Subcutaneous abdominal adipose tissue (tissue), 5 donors: ENCODE data around the gene PRSS8.

Experiments
- H3K27ac ChIP-seq: one replicate; pipeline ENCODE4 v1.7.0; 2013; ENCODE audit warnings: low read depth, mild to moderate bottlenecking, inconsistent platforms, low read length, moderate library complexity
- H3K27me3 ChIP-seq, 5 donors: one replicate each; pipeline ENCODE4 v1.7.0; 2013; ENCODE audit warnings: low read length in 5 of 5, inconsistent platforms in 1 of 5; ENCODE audit not compliant: control insufficient read depth in 5 of 5, insufficient read depth in 4 of 5
- H3K36me3 ChIP-seq, 5 donors: one replicate each; pipeline ENCODE4 v1.7.0; 2013; ENCODE audit warnings: low read length in 5 of 5; ENCODE audit not compliant: control insufficient read depth in 5 of 5, insufficient read depth in 5 of 5
- H3K4me1 ChIP-seq, 5 donors: one replicate each; pipeline ENCODE4 v1.7.0; 2013; ENCODE audit warnings: low read length in 5 of 5, mild to moderate bottlenecking in 3 of 5, moderate library complexity in 1 of 5; ENCODE audit not compliant: control insufficient read depth in 5 of 5, insufficient read depth in 5 of 5
- H3K4me3 ChIP-seq, 5 donors: one replicate each; pipeline ENCODE4 v1.7.0; 2013; ENCODE audit warnings: low read length in 5 of 5, low read depth in 1 of 5
- H3K9ac ChIP-seq, 5 donors: one replicate each; pipeline ENCODE4 v1.7.0; 2013; ENCODE audit warnings: low read length in 5 of 5, mild to moderate bottlenecking in 4 of 5, moderate library complexity in 3 of 5
- H3K9me3 ChIP-seq, 5 donors: one replicate each; pipeline ENCODE4 v1.7.0; 2013; ENCODE audit warnings: low read length in 5 of 5; ENCODE audit not compliant: control insufficient read depth in 5 of 5
- donor health status: healthy.
- donor health status: healthy.
- donor health status: healthy.
- donor health status: healthy.
- donor health status: healthy.

Gene PRSS8

GRCh38 chr16:31092330-31092729 lies 43.2 kb downstream of the PRSS8 start:
- Histone ChIP-seq H3K27ac (no peak overlapping the region), H3K9me3 (no peaks in the 10 kb centered on the region), H3K36me3 (peaks cover 0 to 32% (median 19%) of the 10 kb centered on the region in 5 donors), H3K9ac (no peak overlapping the region), H3K4me1 (peaks cover 0 to 24% (median 16%) of the 10 kb centered on the region in 5 donors), H3K4me3 (no peak overlapping the region), H3K27me3 (no peaks in the 10 kb centered on the region)

GRCh38 chr16:31090540-31090939 lies 45.0 kb downstream of the PRSS8 start:
- H3K4me3 ChIP-seq: no peak overlapping the region
- no peaks in the 10 kb centered on the region for H3K9me3 ChIP-seq
- H3K27ac ChIP-seq: no peak overlapping the region
- peaks cover 0 to 48% (median 30%) of the 10 kb centered on the region in 5 donors for H3K36me3 ChIP-seq
- H3K4me1 ChIP-seq: peaks cover 0 to 21% (median 14%) of the 10 kb centered on the region in 5 donors
- no peak overlapping the region for H3K9ac ChIP-seq
- no peaks in the 10 kb centered on the region for H3K27me3 ChIP-seq

- Histone ChIP-seq H3K4me1 (peaks cover 0 to 11% (median 11%) of the 10 kb centered on the region in 5 donors), H3K9ac (no peak overlapping the region), H3K27me3 (no peaks in the 10 kb centered on the region), H3K9me3 (no peaks in the 10 kb centered on the region), H3K27ac (no peak overlapping the region), H3K36me3 (peaks cover 0 to 61% (median 43%) of the 10 kb centered on the region in 5 donors), H3K4me3 (no peak overlapping the region)
These were observed 46.3 kb downstream of the PRSS8 start for GRCh38 chr16:31089199-31089598.

GRCh38 chr16:31088459-31089183 lies 46.9 kb downstream of the PRSS8 start, which contains the start of gene PRSS53:
PRSS53 (minus strand) TSS chr16:31088943; CDS start chr16:31088809, 134 bp downstream.
- Histone ChIP-seq H3K4me1 (peaks cover 0 to 5% (median 5%) of the 10 kb centered on the region in 5 donors), H3K9me3 (no peaks in the 10 kb centered on the region), H3K36me3 (peaks cover 0 to 67% (median 49%) of the 10 kb centered on the region in 5 donors), H3K27me3 (no peaks in the 10 kb centered on the region), H3K27ac (no peak within 1 kb of the TSS), H3K4me3 (no peak within 1 kb of the TSS), H3K9ac (no peak within 1 kb of the TSS)

GRCh38 chr16:31087971-31088370 lies 47.6 kb downstream of the PRSS8 start:
- no peak overlapping the region for H3K9ac ChIP-seq

GRCh38 chr16:31087481-31087880 lies 48.0 kb downstream of the PRSS8 start:
- peaks cover 0 to 77% (median 56%) of the 10 kb centered on the region in 5 donors for H3K36me3 ChIP-seq
- no peak overlapping the region for H3K4me3 ChIP-seq
- peaks cover 0 to 3% (median 0%) of the 10 kb centered on the region in 5 donors for H3K4me1 ChIP-seq
- H3K9ac ChIP-seq: no peak overlapping the region
- no peak overlapping the region for H3K27ac ChIP-seq
- no peaks in the 10 kb centered on the region for H3K9me3 ChIP-seq
- no peaks in the 10 kb centered on the region for H3K27me3 ChIP-seq

More at GRCh38 chr16:31087971-31088370, 47.6 kb downstream of the PRSS8 start:
- H3K36me3 ChIP-seq: peaks cover 0 to 73% (median 53%) of the 10 kb centered on the region in 5 donors
- no peaks in the 10 kb centered on the region for H3K4me1 ChIP-seq
- no peaks in the 10 kb centered on the region for H3K9me3 ChIP-seq
- H3K27ac ChIP-seq: no peak overlapping the region
- no peak overlapping the region for H3K4me3 ChIP-seq
- H3K27me3 ChIP-seq: no peaks in the 10 kb centered on the region

- H3K9ac ChIP-seq: no peak overlapping the region
- H3K36me3 ChIP-seq: peaks cover 0 to 80% (median 62%) of the 10 kb centered on the region in 5 donors
- no peaks in the 10 kb centered on the region for H3K27me3 ChIP-seq
- H3K4me1 ChIP-seq: peaks cover 2 to 12% (median 9%) of the 10 kb centered on the region in 5 donors
- H3K9me3 ChIP-seq: no peaks in the 10 kb centered on the region
- no peak overlapping the region for H3K27ac ChIP-seq
- no peak overlapping the region for H3K4me3 ChIP-seq
These were observed 49.0 kb downstream of the PRSS8 start for GRCh38 chr16:31086629-31086906.

- Histone ChIP-seq H3K27me3 (no peaks in the 10 kb centered on the region), H3K4me1 (peaks cover 2 to 13% (median 10%) of the 10 kb centered on the region in 5 donors), H3K9ac (no peak overlapping the region), H3K36me3 (peaks cover 0 to 80% (median 63%) of the 10 kb centered on the region in 5 donors), H3K4me3 (no peak overlapping the region), H3K27ac (no peak overlapping the region), H3K9me3 (no peaks in the 10 kb centered on the region)
These were observed 49.5 kb downstream of the PRSS8 start for GRCh38 chr16:31085873-31086628.

GRCh38 chr16:31085411-31085810 lies 50.1 kb downstream of the PRSS8 start:
- H3K9ac ChIP-seq: no peak overlapping the region
- no peak overlapping the region for H3K4me3 ChIP-seq
- H3K36me3 ChIP-seq: peaks cover 0 to 80% (median 63%) of the 10 kb centered on the region in 5 donors
- no peaks in the 10 kb centered on the region for H3K9me3 ChIP-seq
- H3K27ac ChIP-seq: no peak overlapping the region
- peaks cover 2 to 13% (median 10%) of the 10 kb centered on the region in 5 donors for H3K4me1 ChIP-seq
- H3K27me3 ChIP-seq: no peaks in the 10 kb centered on the region
